Loucy (cell line): ENCODE data around the gene DONSON.

Experiments
- EZH2phosphoT487 ChIP-seq: fragments of 200-600 bp; IDR thresholded peaks from 2 replicates; pipeline ENCODE4 v1.6.1; 2018; ENCODE audit warnings: antibody characterized with exemption, mild to moderate bottlenecking, moderate library complexity, borderline replicate concordance
- TF ChIP-seq, protein P1 (sequence below): fragments of 200-600 bp; sonication (generic); conservative IDR thresholded peaks from 2 replicates; pipeline ENCODE4 v1.5.1; 2014; ENCODE audit warnings: mild to moderate bottlenecking, antibody characterized with exemption, low read length

DNA sequence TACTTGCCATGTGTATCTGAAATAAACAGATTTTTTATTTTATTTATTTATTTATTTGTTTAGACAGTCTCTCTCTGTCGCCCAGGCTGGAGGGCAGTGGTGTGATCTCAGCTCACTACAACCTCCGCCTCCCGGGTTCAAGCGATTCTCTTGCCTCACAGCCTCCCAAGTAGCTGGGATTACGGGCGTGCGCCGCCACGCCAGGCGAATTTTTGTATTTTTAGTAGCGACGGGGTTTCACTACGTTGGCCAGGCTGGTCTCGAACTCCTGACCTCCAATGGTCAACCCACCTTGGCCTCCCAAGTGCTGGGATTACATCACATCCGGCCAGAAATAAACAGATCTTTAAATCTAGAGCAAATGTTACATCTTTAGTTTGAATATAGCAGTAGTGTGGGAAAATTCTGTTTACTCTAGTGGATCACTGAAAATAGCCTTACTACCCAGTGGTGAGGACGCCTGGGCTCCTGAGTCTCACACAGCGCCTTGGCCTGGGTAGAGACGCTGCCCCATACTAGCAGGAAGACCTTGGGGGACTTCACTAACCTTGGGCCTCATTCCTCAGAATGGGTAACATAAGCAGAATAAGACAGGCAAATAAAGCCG lies 47.3 kb downstream of the DONSON start:
- TF ChIP-seq, protein P1, sequence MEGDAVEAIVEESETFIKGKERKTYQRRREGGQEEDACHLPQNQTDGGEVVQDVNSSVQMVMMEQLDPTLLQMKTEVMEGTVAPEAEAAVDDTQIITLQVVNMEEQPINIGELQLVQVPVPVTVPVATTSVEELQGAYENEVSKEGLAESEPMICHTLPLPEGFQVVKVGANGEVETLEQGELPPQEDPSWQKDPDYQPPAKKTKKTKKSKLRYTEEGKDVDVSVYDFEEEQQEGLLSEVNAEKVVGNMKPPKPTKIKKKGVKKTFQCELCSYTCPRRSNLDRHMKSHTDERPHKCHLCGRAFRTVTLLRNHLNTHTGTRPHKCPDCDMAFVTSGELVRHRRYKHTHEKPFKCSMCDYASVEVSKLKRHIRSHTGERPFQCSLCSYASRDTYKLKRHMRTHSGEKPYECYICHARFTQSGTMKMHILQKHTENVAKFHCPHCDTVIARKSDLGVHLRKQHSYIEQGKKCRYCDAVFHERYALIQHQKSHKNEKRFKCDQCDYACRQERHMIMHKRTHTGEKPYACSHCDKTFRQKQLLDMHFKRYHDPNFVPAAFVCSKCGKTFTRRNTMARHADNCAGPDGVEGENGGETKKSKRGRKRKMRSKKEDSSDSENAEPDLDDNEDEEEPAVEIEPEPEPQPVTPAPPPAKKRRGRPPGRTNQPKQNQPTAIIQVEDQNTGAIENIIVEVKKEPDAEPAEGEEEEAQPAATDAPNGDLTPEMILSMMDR = no peak
- no peak for TF ChIP-seq EZH2phosphoT487
